ENCODE results near the gene CYB5R4.
"Not testable (repeated sequence)": the region's sequence is repeated elsewhere in the genome, so short reads cannot be mapped to it uniquely, and the experiment has no call there.

Gene CYB5R4

DNA sequence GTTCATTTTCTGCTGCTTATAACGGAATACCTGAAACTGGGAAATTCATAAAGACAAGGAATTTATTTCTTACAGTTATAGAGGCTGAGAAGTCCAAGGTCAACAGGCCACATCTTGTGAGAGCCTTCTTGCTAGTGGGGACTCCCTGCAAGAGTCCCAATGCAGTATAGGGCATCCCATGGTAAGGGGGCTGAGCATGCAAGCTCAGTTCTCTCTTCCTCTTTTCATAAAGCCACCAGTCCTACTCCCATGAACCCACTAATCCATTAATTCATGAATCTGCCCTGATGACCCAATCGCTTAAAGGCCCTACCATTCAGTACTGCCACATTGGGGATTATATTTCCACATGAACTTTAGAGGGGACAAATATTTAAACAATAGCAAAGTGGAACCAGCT lies 26.5 kb downstream of the CYB5R4 start:
- TF ChIP-seq TOX (CRISPR knock-in tag; IDR thresholded peaks at IDR 0.05; ENCODE audit: borderline replicate concordance) (no peak), ZC3H10 (CRISPR knock-in tag; IDR thresholded peaks at IDR 0.05) (no peak), ZNF565 (CRISPR knock-in tag; conservative IDR thresholded peaks at IDR 0.05; ENCODE audit: low read depth) (no peak), OSR1 (CRISPR knock-in tag; IDR thresholded peaks at IDR 0.05) (no peak), ZFP30 (CRISPR knock-in tag; IDR thresholded peaks at IDR 0.05) (no peak), ISL1 (CRISPR knock-in tag; IDR thresholded peaks at IDR 0.05) (no peak), ESRRG (CRISPR knock-in tag; IDR thresholded peaks at IDR 0.05) (no peak)
- ATAC-seq = no peak

DNA sequence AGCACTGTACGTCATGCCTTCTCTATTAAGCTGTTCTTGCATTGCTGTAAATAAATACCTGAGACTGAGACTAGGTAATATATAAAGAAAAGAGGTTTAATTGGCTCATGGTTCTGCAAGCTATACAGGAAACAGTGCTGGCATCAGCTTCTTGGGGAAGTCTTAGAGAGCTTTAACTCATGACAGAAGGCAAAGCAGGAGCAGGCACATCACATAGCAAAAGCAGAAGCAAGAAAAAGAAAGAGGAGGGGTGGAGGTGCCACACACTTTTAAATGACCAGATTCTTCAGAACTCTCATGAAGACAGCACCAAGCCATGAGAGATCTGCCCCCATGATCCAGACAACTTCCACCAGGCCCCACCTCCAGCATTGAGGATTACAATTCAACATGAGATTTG lies 30.1 kb downstream of the CYB5R4 start:
- no peak for ATAC-seq
- TF ChIP-seq ARNTL (CRISPR knock-in tag; IDR thresholded peaks at IDR 0.05; ENCODE audit: borderline replicate concordance, low read depth) (no peak), ESRRG (CRISPR knock-in tag; IDR thresholded peaks at IDR 0.05) (no peak), CSDC2 (CRISPR knock-in tag; IDR thresholded peaks at IDR 0.05) (no peak), RARB (CRISPR knock-in tag; IDR thresholded peaks at IDR 0.05) (no peak), ISL1 (CRISPR knock-in tag; IDR thresholded peaks at IDR 0.05) (no peak)
- TF ChIP-seq, protein P1, sequence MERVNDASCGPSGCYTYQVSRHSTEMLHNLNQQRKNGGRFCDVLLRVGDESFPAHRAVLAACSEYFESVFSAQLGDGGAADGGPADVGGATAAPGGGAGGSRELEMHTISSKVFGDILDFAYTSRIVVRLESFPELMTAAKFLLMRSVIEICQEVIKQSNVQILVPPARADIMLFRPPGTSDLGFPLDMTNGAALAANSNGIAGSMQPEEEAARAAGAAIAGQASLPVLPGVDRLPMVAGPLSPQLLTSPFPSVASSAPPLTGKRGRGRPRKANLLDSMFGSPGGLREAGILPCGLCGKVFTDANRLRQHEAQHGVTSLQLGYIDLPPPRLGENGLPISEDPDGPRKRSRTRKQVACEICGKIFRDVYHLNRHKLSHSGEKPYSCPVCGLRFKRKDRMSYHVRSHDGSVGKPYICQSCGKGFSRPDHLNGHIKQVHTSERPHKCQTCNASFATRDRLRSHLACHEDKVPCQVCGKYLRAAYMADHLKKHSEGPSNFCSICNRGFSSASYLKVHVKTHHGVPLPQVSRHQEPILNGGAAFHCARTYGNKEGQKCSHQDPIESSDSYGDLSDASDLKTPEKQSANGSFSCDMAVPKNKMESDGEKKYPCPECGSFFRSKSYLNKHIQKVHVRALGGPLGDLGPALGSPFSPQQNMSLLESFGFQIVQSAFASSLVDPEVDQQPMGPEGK (CRISPR knock-in tag; IDR thresholded peaks at IDR 0.05; ENCODE audit: borderline replicate concordance) = no peak

DNA sequence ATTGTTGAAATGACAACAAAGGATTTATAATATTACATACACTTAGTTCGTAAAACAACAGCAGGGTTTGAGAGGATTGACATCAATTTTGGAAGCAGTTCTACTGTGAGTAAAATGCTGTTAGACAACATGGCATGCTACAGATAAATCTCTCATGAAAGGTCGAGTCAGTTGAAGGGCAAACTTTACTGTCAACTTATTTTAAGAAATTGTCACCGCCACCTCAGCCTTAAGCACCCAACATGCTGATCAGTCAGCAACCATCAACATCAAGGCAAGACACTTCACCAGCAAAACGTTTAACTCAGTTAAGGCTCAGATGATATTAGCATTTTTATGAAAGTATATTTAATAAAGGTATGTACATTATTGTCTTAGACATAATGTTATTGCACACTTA lies 31.0 kb downstream of the CYB5R4 start:
- TF ChIP-seq OSR1 (CRISPR knock-in tag; IDR thresholded peaks at IDR 0.05) (no peak), ESRRG (CRISPR knock-in tag; IDR thresholded peaks at IDR 0.05) (no peak), ZNF565 (CRISPR knock-in tag; conservative IDR thresholded peaks at IDR 0.05; ENCODE audit: low read depth) (no peak), ZFP30 (CRISPR knock-in tag; IDR thresholded peaks at IDR 0.05) (no peak)
- ATAC-seq = no peak

DNA sequence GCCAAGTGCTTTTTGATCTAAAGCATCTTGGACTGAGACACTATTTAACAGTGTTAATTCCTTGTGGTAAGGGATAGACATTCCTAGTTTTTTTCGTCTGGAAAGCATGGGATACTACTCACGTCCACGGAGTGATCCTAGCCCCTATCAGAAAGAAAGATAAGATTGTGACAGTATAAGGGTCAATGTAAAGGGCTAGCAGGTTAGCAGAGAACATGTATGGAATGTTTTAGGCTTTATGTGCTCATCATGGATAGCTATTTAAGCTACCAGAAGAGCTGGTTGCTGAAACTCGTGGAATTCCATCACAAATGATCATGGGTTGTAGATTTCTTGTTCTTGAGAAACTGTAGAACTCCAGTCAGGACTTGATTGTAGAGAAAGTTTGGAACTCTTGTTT lies 32.1 kb downstream of the CYB5R4 start:
- no peak for ATAC-seq

DNA sequence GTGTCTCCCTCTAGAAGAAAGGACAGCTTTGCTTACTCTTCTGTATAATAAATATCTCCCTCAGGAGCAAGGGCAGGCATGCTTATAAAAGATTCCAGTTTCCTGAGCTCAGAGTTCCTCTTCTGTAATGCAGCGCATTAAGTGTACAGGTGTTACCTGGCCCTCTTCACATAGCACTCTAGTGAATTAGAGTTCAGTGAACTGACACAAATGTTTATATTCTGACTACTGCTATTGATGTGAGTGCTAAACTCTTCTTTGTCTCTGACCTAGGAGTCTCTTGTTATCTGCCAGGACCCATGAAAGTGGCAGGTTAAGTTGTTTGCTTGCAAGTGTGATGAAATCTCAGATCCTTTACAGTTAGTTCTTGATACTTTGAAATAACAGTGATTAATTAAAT lies 33.5 kb downstream of the CYB5R4 start:
- TF ChIP-seq ZFP30 (CRISPR knock-in tag; IDR thresholded peaks at IDR 0.05) = no peak
- TF ChIP-seq PPARA (CRISPR knock-in tag; IDR thresholded peaks at IDR 0.05; ENCODE audit: borderline replicate concordance) = no peak
- ATAC-seq = no peak

More for the DNA sequence above, 32.1 kb downstream of the CYB5R4 start:
- no peak for TF ChIP-seq ISL1 (CRISPR knock-in tag; IDR thresholded peaks at IDR 0.05)
- TF ChIP-seq, protein P1 (CRISPR knock-in tag; IDR thresholded peaks at IDR 0.05; ENCODE audit: borderline replicate concordance) = no peak
- TF ChIP-seq, protein P2, sequence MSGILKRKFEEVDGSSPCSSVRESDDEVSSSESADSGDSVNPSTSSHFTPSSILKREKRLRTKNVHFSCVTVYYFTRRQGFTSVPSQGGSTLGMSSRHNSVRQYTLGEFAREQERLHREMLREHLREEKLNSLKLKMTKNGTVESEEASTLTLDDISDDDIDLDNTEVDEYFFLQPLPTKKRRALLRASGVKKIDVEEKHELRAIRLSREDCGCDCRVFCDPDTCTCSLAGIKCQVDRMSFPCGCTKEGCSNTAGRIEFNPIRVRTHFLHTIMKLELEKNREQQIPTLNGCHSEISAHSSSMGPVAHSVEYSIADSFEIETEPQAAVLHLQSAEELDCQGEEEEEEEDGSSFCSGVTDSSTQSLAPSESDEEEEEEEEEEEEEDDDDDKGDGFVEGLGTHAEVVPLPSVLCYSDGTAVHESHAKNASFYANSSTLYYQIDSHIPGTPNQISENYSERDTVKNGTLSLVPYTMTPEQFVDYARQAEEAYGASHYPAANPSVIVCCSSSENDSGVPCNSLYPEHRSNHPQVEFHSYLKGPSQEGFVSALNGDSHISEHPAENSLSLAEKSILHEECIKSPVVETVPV (CRISPR knock-in tag; IDR thresholded peaks at IDR 0.05) = no peak

DNA sequence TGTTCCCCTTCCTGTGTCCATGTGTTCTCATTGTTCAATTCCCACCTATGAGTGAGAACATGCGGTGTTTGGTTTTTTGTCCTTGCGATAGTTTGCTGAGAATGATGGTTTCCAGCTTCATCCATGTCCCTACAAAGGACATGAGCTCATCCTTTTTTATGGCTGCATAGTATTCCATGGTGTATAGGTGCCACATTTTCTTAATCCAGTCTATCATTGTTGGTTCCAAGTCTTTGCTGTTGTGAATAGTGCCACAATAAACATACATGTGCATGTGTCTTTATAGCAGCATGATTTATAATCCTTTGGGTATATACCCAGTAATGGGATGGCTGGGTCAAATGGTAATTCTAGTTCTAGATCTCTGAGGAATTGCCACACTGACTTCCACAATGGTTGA lies 37.6 kb downstream of the CYB5R4 start:
- ATAC-seq = not testable (repeated sequence)

DNA sequence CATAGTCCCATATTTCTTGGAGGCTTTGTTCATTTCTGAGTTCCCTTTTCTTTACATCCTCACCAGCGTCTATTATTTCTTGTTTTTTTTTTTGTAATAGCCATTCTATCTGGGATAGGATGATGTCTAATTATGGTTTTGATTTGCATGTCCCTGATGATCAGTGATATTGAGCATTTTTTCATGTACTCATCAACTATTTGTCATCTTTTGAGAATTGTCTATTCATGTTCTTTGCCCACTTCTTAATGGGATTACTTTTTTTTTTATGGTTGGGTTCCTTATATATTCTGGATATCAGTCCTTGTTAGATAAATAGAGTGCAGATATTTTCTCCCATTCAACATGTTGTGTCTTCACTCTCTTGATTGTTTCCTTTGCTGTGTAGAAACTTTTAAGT lies 42.1 kb downstream of the CYB5R4 start:
- ATAC-seq = no peak
- no peak for TF ChIP-seq CSDC2 (CRISPR knock-in tag; IDR thresholded peaks at IDR 0.05)
- TF ChIP-seq SNAI2 (CRISPR knock-in tag; IDR thresholded peaks at IDR 0.05) = no peak
- TF ChIP-seq ZC3H10 (CRISPR knock-in tag; IDR thresholded peaks at IDR 0.05) = no peak
- no peak for TF ChIP-seq BACH2 (CRISPR knock-in tag; IDR thresholded peaks at IDR 0.05; ENCODE audit: borderline replicate concordance)
- no peak for TF ChIP-seq ZNF70 (CRISPR knock-in tag; IDR thresholded peaks at IDR 0.05)
- TF ChIP-seq ZFP30 (CRISPR knock-in tag; IDR thresholded peaks at IDR 0.05) = no peak
- TF ChIP-seq GLIS3 (CRISPR knock-in tag; IDR thresholded peaks at IDR 0.05) = no peak
- TF ChIP-seq, protein P2 (CRISPR knock-in tag; IDR thresholded peaks at IDR 0.05) = no peak
- TF ChIP-seq, protein P3, sequence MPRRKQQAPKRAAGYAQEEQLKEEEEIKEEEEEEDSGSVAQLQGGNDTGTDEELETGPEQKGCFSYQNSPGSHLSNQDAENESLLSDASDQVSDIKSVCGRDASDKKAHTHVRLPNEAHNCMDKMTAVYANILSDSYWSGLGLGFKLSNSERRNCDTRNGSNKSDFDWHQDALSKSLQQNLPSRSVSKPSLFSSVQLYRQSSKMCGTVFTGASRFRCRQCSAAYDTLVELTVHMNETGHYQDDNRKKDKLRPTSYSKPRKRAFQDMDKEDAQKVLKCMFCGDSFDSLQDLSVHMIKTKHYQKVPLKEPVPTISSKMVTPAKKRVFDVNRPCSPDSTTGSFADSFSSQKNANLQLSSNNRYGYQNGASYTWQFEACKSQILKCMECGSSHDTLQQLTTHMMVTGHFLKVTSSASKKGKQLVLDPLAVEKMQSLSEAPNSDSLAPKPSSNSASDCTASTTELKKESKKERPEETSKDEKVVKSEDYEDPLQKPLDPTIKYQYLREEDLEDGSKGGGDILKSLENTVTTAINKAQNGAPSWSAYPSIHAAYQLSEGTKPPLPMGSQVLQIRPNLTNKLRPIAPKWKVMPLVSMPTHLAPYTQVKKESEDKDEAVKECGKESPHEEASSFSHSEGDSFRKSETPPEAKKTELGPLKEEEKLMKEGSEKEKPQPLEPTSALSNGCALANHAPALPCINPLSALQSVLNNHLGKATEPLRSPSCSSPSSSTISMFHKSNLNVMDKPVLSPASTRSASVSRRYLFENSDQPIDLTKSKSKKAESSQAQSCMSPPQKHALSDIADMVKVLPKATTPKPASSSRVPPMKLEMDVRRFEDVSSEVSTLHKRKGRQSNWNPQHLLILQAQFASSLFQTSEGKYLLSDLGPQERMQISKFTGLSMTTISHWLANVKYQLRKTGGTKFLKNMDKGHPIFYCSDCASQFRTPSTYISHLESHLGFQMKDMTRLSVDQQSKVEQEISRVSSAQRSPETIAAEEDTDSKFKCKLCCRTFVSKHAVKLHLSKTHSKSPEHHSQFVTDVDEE (CRISPR knock-in tag; IDR thresholded peaks at IDR 0.05) = no peak
- TF ChIP-seq TCF4 (CRISPR knock-in tag; IDR thresholded peaks at IDR 0.05; ENCODE audit: borderline replicate concordance) = no peak
- no peak for TF ChIP-seq ISL1 (CRISPR knock-in tag; IDR thresholded peaks at IDR 0.05)
- no peak for TF ChIP-seq ARNTL (CRISPR knock-in tag; IDR thresholded peaks at IDR 0.05; ENCODE audit: borderline replicate concordance, low read depth)
- TF ChIP-seq, protein P4, sequence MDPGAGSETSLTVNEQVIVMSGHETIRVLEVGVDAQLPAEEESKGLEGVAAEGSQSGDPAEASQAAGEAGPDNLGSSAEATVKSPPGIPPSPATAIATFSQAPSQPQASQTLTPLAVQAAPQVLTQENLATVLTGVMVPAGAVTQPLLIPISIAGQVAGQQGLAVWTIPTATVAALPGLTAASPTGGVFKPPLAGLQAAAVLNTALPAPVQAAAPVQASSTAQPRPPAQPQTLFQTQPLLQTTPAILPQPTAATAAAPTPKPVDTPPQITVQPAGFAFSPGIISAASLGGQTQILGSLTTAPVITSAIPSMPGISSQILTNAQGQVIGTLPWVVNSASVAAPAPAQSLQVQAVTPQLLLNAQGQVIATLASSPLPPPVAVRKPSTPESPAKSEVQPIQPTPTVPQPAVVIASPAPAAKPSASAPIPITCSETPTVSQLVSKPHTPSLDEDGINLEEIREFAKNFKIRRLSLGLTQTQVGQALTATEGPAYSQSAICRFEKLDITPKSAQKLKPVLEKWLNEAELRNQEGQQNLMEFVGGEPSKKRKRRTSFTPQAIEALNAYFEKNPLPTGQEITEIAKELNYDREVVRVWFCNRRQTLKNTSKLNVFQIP (CRISPR knock-in tag; IDR thresholded peaks at IDR 0.05; ENCODE audit: borderline replicate concordance, low read depth) = no peak
